Endothelial cell of umbilical vein (primary cell): ENCODE data around the gene ERMN. TPM values are rescaled to one million over a fixed set of nuclear protein-coding genes. Genes with fewer than 3 reads are reported as not detected.

Source experiments
- BruUV-seq: library from RNA; stranded (reverse); fragments of 400-500 nt; replicated peaks from 2 replicates; lab custom pipeline; 2021; lab: Mats Ljungman, UMichigan
- CTCF ChIA-PET: fragments of 300-600, 350-600 bp; sonication (Branson Sonifier 250); formaldehyde crosslinking; loops from one replicate; lab custom pipeline; 2021; ENCODE audit warnings: antibody characterized with exemption, inconsistent platforms; lab: Charles Lee
- POLR2A ChIA-PET: fragments of 300-600, 350-600 bp; sonication (Branson Sonifier 250); formaldehyde crosslinking; loops from one replicate; lab custom pipeline; 2021; ENCODE audit warnings: antibody characterized with exemption, inconsistent platforms; lab: Charles Lee
- DNase-seq: peaks from one replicate; pipeline ENCODE4 v3.0.0-alpha.2; 2011; ENCODE audit warnings: low read depth, low spot score
- FAIRE-seq: peaks from 2 replicates; lab custom pipeline; 2011; peaks lifted over from hg19 to GRCh38; lab: Jason Lieb, UNC
- H2AFZ ChIP-seq: 2 replicates; pipeline ENCODE4 v1.6.0; 2012; ENCODE audit warnings: low read depth, low read length, control low read depth, inconsistent platforms
- H3K27ac ChIP-seq: 2 replicates; pipeline ENCODE4 v1.5.1; 2011; ENCODE audit warnings: low read depth, mild to moderate bottlenecking, control low read depth, low read length, moderate library complexity; ENCODE audit not compliant: insufficient read depth
- H3K27me3 ChIP-seq, 2 experiments: 2 replicates each; pipeline versions ENCODE4 v1.6.0 to v1.6.1; 2011; ENCODE audit warnings: low read length in 2 of 2, mixed read lengths in 1 of 2; ENCODE audit not compliant: control insufficient read depth in 2 of 2, insufficient read depth in 2 of 2
- H3K36me3 ChIP-seq, 2 experiments: 2 replicates in 1 of 2; 3 replicates in 1 of 2; pipeline ENCODE4 v1.5.1; 2011; ENCODE audit warnings: low read length in 2 of 2, mild to moderate bottlenecking in 1 of 2, moderate library complexity in 1 of 2; ENCODE audit not compliant: control insufficient read depth in 2 of 2, insufficient read depth in 2 of 2; ENCODE audit errors: extremely low read depth in 1 of 2
- H3K4me1 ChIP-seq: 3 replicates; pipeline ENCODE4 v1.5.1; 2011; ENCODE audit warnings: mild to moderate bottlenecking, low read length; ENCODE audit not compliant: control insufficient read depth, insufficient read depth; ENCODE audit errors: extremely low read depth
- H3K4me2 ChIP-seq: 2 replicates; pipeline ENCODE4 v1.6.1; 2011; ENCODE audit warnings: low read length, control low read depth, mixed read lengths; ENCODE audit not compliant: insufficient read depth
- H3K4me3 ChIP-seq, 3 experiments: fragments of 200-600 bp in 1 of 3; sonication (generic), shearing (Covaris generic) in 1 of 3; replicated peaks in 1 of 3; 2 replicates each; pipeline ENCODE4 v1.5.1; 2011 to 2016; ENCODE audit warnings: control low read depth in 3 of 3, low read length in 3 of 3, mild to moderate bottlenecking in 2 of 3, inconsistent platforms in 1 of 3, low read depth in 1 of 3, moderate library complexity in 1 of 3; ENCODE audit not compliant: insufficient read depth in 1 of 3
- H3K79me2 ChIP-seq: 2 replicates; pipeline ENCODE4 v1.6.0; 2012; ENCODE audit warnings: low read length, inconsistent platforms; ENCODE audit not compliant: control insufficient read depth, insufficient read depth
- H3K9ac ChIP-seq: replicated peaks from 2 replicates; pipeline ENCODE3; 2011; ENCODE audit warnings: low read length, control low read depth; ENCODE audit not compliant: insufficient read depth; ENCODE audit errors: extremely low read depth
- H3K9me1 ChIP-seq: replicated peaks from 3 replicates; pipeline ENCODE4 v1.6.0; 2011; ENCODE audit warnings: mild to moderate bottlenecking, low read length; ENCODE audit not compliant: control insufficient read depth, insufficient read depth; ENCODE audit errors: extremely low read depth
- H3K9me3 ChIP-seq: replicated peaks from 2 replicates; pipeline ENCODE4 v1.5.1; 2012; ENCODE audit warnings: low read length, inconsistent platforms; ENCODE audit not compliant: control insufficient read depth, insufficient read depth
- H4K20me1 ChIP-seq: replicated peaks from 2 replicates; pipeline ENCODE3; 2011; ENCODE audit warnings: mild to moderate bottlenecking, low read length; ENCODE audit not compliant: control insufficient read depth, insufficient read depth; ENCODE audit errors: extremely low read depth
- EZH2 ChIP-seq: IDR thresholded peaks from 2 replicates; pipeline ENCODE4 v1.6.1; 2012; ENCODE audit warnings: borderline replicate concordance, low read depth, mild to moderate bottlenecking, moderate library complexity, low read length, inconsistent platforms; ENCODE audit not compliant: severe bottlenecking
- FOS ChIP-seq: IDR thresholded peaks from 2 replicates; pipeline ENCODE4 v1.6.1; 2011; ENCODE audit warnings: mild to moderate bottlenecking, low read length, moderate library complexity, borderline replicate concordance; ENCODE audit not compliant: insufficient read depth
- GATA2 ChIP-seq: IDR thresholded peaks from 2 replicates; pipeline ENCODE4 v1.7.0; 2011; ENCODE audit warnings: low read depth, mild to moderate bottlenecking, moderate library complexity, mixed read lengths, low read length; ENCODE audit not compliant: insufficient read length, insufficient read depth
- JUN ChIP-seq: IDR thresholded peaks from 2 replicates; pipeline ENCODE4 v1.6.1; 2011; ENCODE audit warnings: borderline replicate concordance, low read depth; ENCODE audit not compliant: insufficient read length, insufficient read depth
- MYC ChIP-seq: IDR thresholded peaks from one replicate; pipeline ENCODE4 v1.6.1; 2011; ENCODE audit warnings: mild to moderate bottlenecking, low read depth, low read length
- POLR2A ChIP-seq: IDR thresholded peaks from 2 replicates; pipeline ENCODE4 v1.6.1; 2012; ENCODE audit warnings: low read depth, mild to moderate bottlenecking, control low read depth, low read length
- POLR2AphosphoS5 ChIP-seq: IDR thresholded peaks from 2 replicates; pipeline ENCODE4 v1.6.1; 2012; ENCODE audit warnings: low read depth, mild to moderate bottlenecking, control low read depth, low read length, moderate library complexity; ENCODE audit not compliant: insufficient read depth
- dilution Hi-C: fragments of 300-500 bp; cut with MboI; formaldehyde crosslinking; loops from one replicate; pipeline ENCODE4 v1.15.0; 2019; ENCODE audit warnings: low sequenced_read_pairs; ENCODE audit not compliant: extremely low pct_ligation_motif_present
- intact Hi-C: fragments of 100-400 bp; cut with micrococcal nuclease; formaldehyde crosslinking; loops from one replicate; pipeline ENCODE4 v1.10.0; 2022
- polyA plus RNA-seq, 4 experiments: library from polyadenylated mRNA; depleted of rRNA in 3 of 4; stranded (reverse) in 3 of 4; unstranded in 1 of 4; fragments of >200 nt; gene quantifications; 2 replicates each; pipeline versions ENCODE4 v1.2.1 to v1.2.3, GENCODE V29; 2011 to 2012; ENCODE audit warnings: missing spikeins in 1 of 4
- total RNA-seq: library from RNA; stranded (reverse); gene quantifications from 2 replicates; pipeline ENCODE4 v1.2.3, GENCODE V29; 2021
- TF ChIP-seq, protein P1 (sequence below), 2 donors: IDR thresholded peaks; 1 replicate in 1 of 2; 2 replicates in 1 of 2; pipeline ENCODE4 v1.5.1; 2011; ENCODE audit warnings: low read length in 2 of 2, mild to moderate bottlenecking in 2 of 2, moderate library complexity in 2 of 2, control low read depth in 1 of 2, inconsistent platforms in 1 of 2, low read depth in 1 of 2; ENCODE audit not compliant: insufficient read depth in 1 of 2; ENCODE audit errors: extremely low read depth in 1 of 2
- TF ChIP-seq, protein P2 (sequence below): IDR thresholded peaks from 2 replicates; pipeline ENCODE4 v1.6.1; 2011; ENCODE audit not compliant: insufficient read depth, insufficient read length

The ERMN gene
- total and polyA plus RNA-seq, 2 donors (not counting 3 experiments of a cell fraction or from before 2014, with no cell fraction given) = not detected

DNA sequence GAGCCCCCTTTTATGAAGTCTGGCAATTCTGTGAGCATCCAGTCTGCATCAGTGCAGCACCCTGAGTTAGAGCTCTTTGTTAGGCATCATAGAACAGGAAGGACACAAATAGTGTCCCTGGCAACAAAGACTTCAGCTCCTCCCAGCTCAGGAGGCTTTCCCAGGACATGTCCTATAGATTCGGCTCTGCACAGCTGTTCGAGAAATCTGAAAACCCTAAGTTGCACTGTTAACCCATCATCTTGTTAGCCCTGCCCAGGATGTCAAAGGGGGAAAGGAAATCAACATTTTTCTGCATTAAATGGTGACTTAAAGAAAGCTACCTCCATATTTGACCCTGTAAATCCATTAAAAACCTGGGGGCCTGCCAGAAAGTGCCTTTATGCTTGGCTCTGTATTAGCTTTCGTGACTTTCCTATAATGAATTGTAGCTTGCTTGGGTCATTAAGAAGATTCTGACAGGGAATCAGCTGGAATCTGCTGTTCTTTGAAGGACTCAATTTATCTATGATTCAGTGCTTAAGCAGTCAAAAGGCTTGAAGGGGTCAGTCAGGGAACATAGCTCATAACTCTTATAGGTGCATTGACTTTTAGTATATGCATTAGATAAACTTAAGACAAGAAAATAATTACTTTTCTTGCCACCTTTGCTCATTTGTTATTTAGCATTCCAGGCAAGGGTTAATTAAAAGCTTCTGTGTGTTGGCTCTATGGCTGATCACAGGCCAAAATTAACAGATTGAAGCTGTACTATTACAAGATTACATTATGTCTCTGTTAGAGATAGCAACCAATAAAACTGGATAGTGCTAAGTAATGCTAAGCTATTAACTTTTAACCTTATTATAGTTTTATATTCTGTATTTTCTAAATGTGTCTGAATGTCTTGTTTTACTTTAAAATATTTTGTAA lies 20.6 kb downstream of the ERMN start:
- H3K79me2 ChIP-seq = no peaks in the 10 kb centered on the region
- no peak overlapping the region for H3K4me3 ChIP-seq
- no peak overlapping the region for H3K4me2 ChIP-seq
- H4K20me1 ChIP-seq = no peaks in the 10 kb centered on the region
- DNase-seq (no peak), FAIRE-seq (no peak)
- H3K27me3 ChIP-seq = peaks cover 0 to 7% of the 10 kb centered on the region in 2 experiments
- no peaks in the 10 kb centered on the region for H3K9me1 ChIP-seq
- POLR2A ChIA-PET = no interaction called here
- no peak overlapping the region for H2AFZ ChIP-seq
- dilution Hi-C loops = no loop called here
- no peak overlapping the region for H3K27ac ChIP-seq
- H3K9me3 ChIP-seq = no peaks in the 10 kb centered on the region
- TF ChIP-seq FOS = no peak
- TF ChIP-seq, protein P1, sequence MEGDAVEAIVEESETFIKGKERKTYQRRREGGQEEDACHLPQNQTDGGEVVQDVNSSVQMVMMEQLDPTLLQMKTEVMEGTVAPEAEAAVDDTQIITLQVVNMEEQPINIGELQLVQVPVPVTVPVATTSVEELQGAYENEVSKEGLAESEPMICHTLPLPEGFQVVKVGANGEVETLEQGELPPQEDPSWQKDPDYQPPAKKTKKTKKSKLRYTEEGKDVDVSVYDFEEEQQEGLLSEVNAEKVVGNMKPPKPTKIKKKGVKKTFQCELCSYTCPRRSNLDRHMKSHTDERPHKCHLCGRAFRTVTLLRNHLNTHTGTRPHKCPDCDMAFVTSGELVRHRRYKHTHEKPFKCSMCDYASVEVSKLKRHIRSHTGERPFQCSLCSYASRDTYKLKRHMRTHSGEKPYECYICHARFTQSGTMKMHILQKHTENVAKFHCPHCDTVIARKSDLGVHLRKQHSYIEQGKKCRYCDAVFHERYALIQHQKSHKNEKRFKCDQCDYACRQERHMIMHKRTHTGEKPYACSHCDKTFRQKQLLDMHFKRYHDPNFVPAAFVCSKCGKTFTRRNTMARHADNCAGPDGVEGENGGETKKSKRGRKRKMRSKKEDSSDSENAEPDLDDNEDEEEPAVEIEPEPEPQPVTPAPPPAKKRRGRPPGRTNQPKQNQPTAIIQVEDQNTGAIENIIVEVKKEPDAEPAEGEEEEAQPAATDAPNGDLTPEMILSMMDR (IDR thresholded peaks at IDR 0.05; ENCODE audit: extremely low read depth in 1 of 2, insufficient read depth in 1 of 2, low read depth in 1 of 2, low read length in 2 of 2) = no peak
- no peak for TF ChIP-seq POLR2AphosphoS5
- TF ChIP-seq GATA2 = no peak
- no peak for TF ChIP-seq POLR2A
- no peak for TF ChIP-seq JUN
- TF ChIP-seq, protein P2, sequence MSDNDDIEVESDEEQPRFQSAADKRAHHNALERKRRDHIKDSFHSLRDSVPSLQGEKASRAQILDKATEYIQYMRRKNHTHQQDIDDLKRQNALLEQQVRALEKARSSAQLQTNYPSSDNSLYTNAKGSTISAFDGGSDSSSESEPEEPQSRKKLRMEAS = no peak
- no peak for TF ChIP-seq MYC
- TF ChIP-seq EZH2 = no peak
- no TSS peak for BruUV-seq
- no peaks in the 10 kb centered on the region for H3K36me3 ChIP-seq
- no peaks in the 10 kb centered on the region for H3K4me1 ChIP-seq
- no peak overlapping the region for H3K9ac ChIP-seq
- CTCF ChIA-PET = interaction anchor here (0.8 to 8.4 kb wide), 5 partner anchors 14 to 1932 kb away, joined by 3 to 249 read pairs (median 5); partner anchors contain the start of gene ERMN
- intact Hi-C loops = no loop called here
